HepG2 (cell line): ENCODE results near the gene SOAT2. TPM values are rescaled to one million over a fixed set of nuclear protein-coding genes. Genes with fewer than 3 reads are reported as not detected.
A peak's percentile ranks its signal among the peaks of the same experiment; 100 is the strongest.

ENCODE experiments used
- CEBPG ChIP-seq: IDR thresholded peaks from 2 replicates; pipeline ENCODE4 v1.6.1; 2016
- ETS1 ChIP-seq: sonication (generic); formaldehyde crosslinking; IDR thresholded peaks from 2 replicates; pipeline ENCODE4 v1.4.0; 2020; ENCODE audit warnings: missing genetic modification reagents
- GABPB1 ChIP-seq: IDR thresholded peaks from 2 replicates; pipeline ENCODE4 v1.6.1; 2016; ENCODE audit warnings: mild to moderate bottlenecking, missing genetic modification reagents, moderate library complexity, missing compliant biosample characterization
- GZF1 ChIP-seq: sonication (generic); formaldehyde crosslinking; IDR thresholded peaks from 2 replicates; pipeline ENCODE4 v1.5.1; 2020; ENCODE audit warnings: mild to moderate bottlenecking, missing genetic modification reagents
- MAFG ChIP-seq: sonication (generic); formaldehyde crosslinking; IDR thresholded peaks from 2 replicates; pipeline ENCODE4 v1.5.1; 2020; ENCODE audit warnings: mild to moderate bottlenecking, missing genetic modification reagents
- NFE2L1 ChIP-seq: sonication (generic); formaldehyde crosslinking; IDR thresholded peaks from 2 replicates; pipeline ENCODE4 v1.4.0; 2020; ENCODE audit warnings: missing genetic modification reagents, mild to moderate bottlenecking, borderline replicate concordance
- NONO ChIP-seq, 2 experiments: fragments of 450-650 bp in 1 of 2; sonication (generic) in 1 of 2; formaldehyde crosslinking in 1 of 2; IDR thresholded peaks in 1 of 2; conservative IDR thresholded peaks in 1 of 2; 2 replicates each; pipeline versions ENCODE4 v1.6.1 to v1.8.0; 2017 to 2022; ENCODE audit warnings: mild to moderate bottlenecking in 1 of 2, missing genetic modification reagents in 1 of 2, moderate library complexity in 1 of 2
- NR2F1 ChIP-seq, 2 experiments: fragments of 450-650 bp in 1 of 2; formaldehyde crosslinking in 1 of 2; IDR thresholded peaks; 2 replicates each; pipeline versions ENCODE4 v1.5.0 to v1.6.1; 2016 to 2020; ENCODE audit warnings: mild to moderate bottlenecking in 1 of 2, missing compliant biosample characterization in 1 of 2, missing genetic modification reagents in 1 of 2, moderate library complexity in 1 of 2
- RCOR2 ChIP-seq: IDR thresholded peaks from 2 replicates; pipeline ENCODE4 v1.6.1; 2016; ENCODE audit warnings: missing biosample characterization, missing genetic modification reagents
- SMAD1 ChIP-seq: sonication (generic); formaldehyde crosslinking; IDR thresholded peaks from 2 replicates; pipeline ENCODE4 v1.4.0; 2020; ENCODE audit warnings: missing genetic modification reagents, low read depth, mild to moderate bottlenecking, borderline replicate concordance
- TFDP2 ChIP-seq: sonication (generic); formaldehyde crosslinking; IDR thresholded peaks from 2 replicates; pipeline ENCODE4 v1.4.0; 2020; ENCODE audit warnings: missing genetic modification reagents
- ZFP36L2 ChIP-seq: sonication (generic); formaldehyde crosslinking; IDR thresholded peaks from 2 replicates; pipeline ENCODE4 v1.4.0; 2020; ENCODE audit warnings: missing genetic modification reagents
- ZNF292 ChIP-seq: sonication (generic); formaldehyde crosslinking; IDR thresholded peaks from 2 replicates; pipeline ENCODE4 v1.8.1; 2022; ENCODE audit warnings: mild to moderate bottlenecking, low read depth, missing genetic modification reagents, borderline replicate concordance
- ZNF331 ChIP-seq: sonication (generic); formaldehyde crosslinking; IDR thresholded peaks from 2 replicates; pipeline ENCODE4 v1.4.0; 2020; ENCODE audit warnings: missing genetic modification reagents
- ZNF44 ChIP-seq: sonication (generic); formaldehyde crosslinking; IDR thresholded peaks from 2 replicates; pipeline ENCODE4 v1.5.1; 2020; ENCODE audit warnings: mild to moderate bottlenecking, missing genetic modification reagents
- ZNF468 ChIP-seq: sonication (generic); formaldehyde crosslinking; IDR thresholded peaks from 2 replicates; pipeline ENCODE4 v1.8.0; 2022; ENCODE audit warnings: mild to moderate bottlenecking, moderate library complexity, missing genetic modification reagents
- ZNF512B ChIP-seq: sonication (generic); formaldehyde crosslinking; IDR thresholded peaks from 2 replicates; pipeline ENCODE4 v1.5.1; 2020; ENCODE audit warnings: missing genetic modification reagents, mild to moderate bottlenecking, borderline replicate concordance
- ZNF616 ChIP-seq: sonication (generic); formaldehyde crosslinking; IDR thresholded peaks from 2 replicates; pipeline ENCODE4 v1.5.0; 2020; ENCODE audit warnings: low read depth, mild to moderate bottlenecking, missing genetic modification reagents
- ZNF652 ChIP-seq: IDR thresholded peaks from 2 replicates; pipeline ENCODE4 v1.6.1; 2016; ENCODE audit warnings: low read depth, borderline replicate concordance
- ZNF709 ChIP-seq: sonication (generic); formaldehyde crosslinking; IDR thresholded peaks from 2 replicates; pipeline ENCODE4 v1.5.0; 2020; ENCODE audit warnings: mild to moderate bottlenecking, missing genetic modification reagents
- ZNF740 ChIP-seq: sonication (generic); formaldehyde crosslinking; IDR thresholded peaks from 2 replicates; pipeline ENCODE4 v1.4.0; 2020; ENCODE audit warnings: missing genetic modification reagents
- polyA plus RNA-seq, 8 experiments: library from polyadenylated mRNA; depleted of rRNA in 3 of 8; stranded (reverse) in 7 of 8; unstranded in 1 of 8; fragments of >200 nt; fragmentation: Illumina TruSeq in 4 of 8; extraction: Trizol in 4 of 8; gene quantifications; 2 replicates each; pipeline versions ENCODE4 v1.2.1 to v1.2.3, GENCODE V29; 2011 to 2016; ENCODE audit warnings: low read depth in 4 of 8, missing spikeins in 1 of 8, mixed read lengths in 1 of 8; ENCODE audit not compliant: insufficient read depth in 1 of 8
- total RNA-seq, 5 experiments: library from RNA; depleted of rRNA; stranded (reverse); fragments of >200 nt; fragmentation: Illumina TruSeq; extraction: Trizol; gene quantifications; 2 replicates each; pipeline ENCODE4 v1.2.3, GENCODE V29; 2016; ENCODE audit warnings: low read depth in 1 of 5
- TF ChIP-seq, protein P1 (sequence below): fragments of 450-650 bp; IDR thresholded peaks from 2 replicates; pipeline ENCODE4 v1.6.1; 2017

The SOAT2 gene
- total and polyA plus RNA-seq, 2 of the 13 experiments (the other 11 are each of a cell fraction or from before 2014, with no cell fraction given): 14.9 to 108 TPM

GRCh38 chr12:53102883-53103807 is at the start of gene SOAT2 (continued):
- TF ChIP-seq NR2F1 (CRISPR knock-in tag; IDR thresholded peaks at IDR 0.05) (peak in 1 of 2 experiments; percentile 34; a peak in 2 of 4 replicates), GABPB1 (CRISPR knock-in tag) (peak; percentile 18), ZNF468 (CRISPR knock-in tag) (0 out of 2 replicates have a peak, but pooled peaks have one; percentile 34), NFE2L1 (CRISPR knock-in tag) (no peak), ZNF616 (CRISPR knock-in tag) (0 out of 2 replicates have a peak, but pooled peaks have one; percentile 20), ETS1 (no peak), ZNF44 (CRISPR knock-in tag) (no peak), NONO (IDR thresholded peaks at IDR 0.05) (no peak), NONO (CRISPR knock-in tag; conservative IDR thresholded peaks at IDR 0.05) (peak; percentile 43), TFDP2 (0 out of 2 replicates have a peak, but pooled peaks have one; percentile 4), MAFG (CRISPR knock-in tag) (no peak), SMAD1 (CRISPR knock-in tag) (peak; percentile 58; the same call in 1 of the 2 replicates), ZFP36L2 (CRISPR knock-in tag) (no peak), RCOR2 (no peak), ZNF512B (CRISPR knock-in tag) (no peak), GZF1 (CRISPR knock-in tag) (0 out of 2 replicates have a peak, but pooled peaks have one; percentile 43), ZNF331 (CRISPR knock-in tag) (no peak), ZNF740 (CRISPR knock-in tag) (0 out of 2 replicates have a peak, but pooled peaks have one; percentile 69), ZNF652 (CRISPR knock-in tag) (no peak), ZNF709 (no peak; the same call in 1 of the 2 replicates), CEBPG (peak; percentile 41; the same call in 1 of the 2 replicates), ZNF292 (CRISPR knock-in tag) (peak; percentile 16; the same call in 1 of the 2 replicates)
- TF ChIP-seq, protein P1, sequence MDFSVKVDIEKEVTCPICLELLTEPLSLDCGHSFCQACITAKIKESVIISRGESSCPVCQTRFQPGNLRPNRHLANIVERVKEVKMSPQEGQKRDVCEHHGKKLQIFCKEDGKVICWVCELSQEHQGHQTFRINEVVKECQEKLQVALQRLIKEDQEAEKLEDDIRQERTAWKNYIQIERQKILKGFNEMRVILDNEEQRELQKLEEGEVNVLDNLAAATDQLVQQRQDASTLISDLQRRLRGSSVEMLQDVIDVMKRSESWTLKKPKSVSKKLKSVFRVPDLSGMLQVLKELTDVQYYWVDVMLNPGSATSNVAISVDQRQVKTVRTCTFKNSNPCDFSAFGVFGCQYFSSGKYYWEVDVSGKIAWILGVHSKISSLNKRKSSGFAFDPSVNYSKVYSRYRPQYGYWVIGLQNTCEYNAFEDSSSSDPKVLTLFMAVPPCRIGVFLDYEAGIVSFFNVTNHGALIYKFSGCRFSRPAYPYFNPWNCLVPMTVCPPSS: no peak
